Activated CD4-positive, alpha-beta T cell treated with anti-CD3 and anti-CD28 coated beads for 36 hours (primary cell): Measurements from ENCODE around the gene ABCA7. TPM values are rescaled to one million over a fixed set of nuclear protein-coding genes. Genes with fewer than 3 reads are reported as not detected.

Experiments used
- ATAC-seq: fragments of 200-7000 bp; cut with Tn5 transposase; one replicate; pipeline ENCODE4 v1.10.0; 2021; ENCODE audit warnings: mild to moderate bottlenecking, moderate library complexity
- CTCF ChIA-PET: fragments of 350-600 bp; sonication (Branson Sonifier 250); formaldehyde crosslinking; loops from one replicate; lab custom pipeline; 2021; ENCODE audit warnings: antibody characterized with exemption; lab: Charles Lee
- POLR2A ChIA-PET: fragments of 350-600 bp; sonication (Branson Sonifier 250); formaldehyde crosslinking; loops from one replicate; lab custom pipeline; 2021; ENCODE audit warnings: antibody characterized with exemption, inconsistent platforms; lab: Charles Lee
- DNase-seq: peaks from one replicate; pipeline ENCODE4 v3.0.0-alpha.2; 2020
- H3K27ac Mint-ChIP-seq: one replicate; pipeline ENCODE4 v1.8.0; 2021; ENCODE audit warnings: mixed read lengths
- H3K27me3 Mint-ChIP-seq: one replicate; pipeline ENCODE4 v1.8.0; 2021; ENCODE audit warnings: mixed read lengths
- H3K36me3 Mint-ChIP-seq: one replicate; pipeline ENCODE4 v1.8.0; 2021; ENCODE audit warnings: low read depth, mixed read lengths
- H3K4me1 Mint-ChIP-seq: one replicate; pipeline ENCODE4 v1.8.0; 2021; ENCODE audit warnings: mixed read lengths
- H3K4me3 Mint-ChIP-seq: one replicate; pipeline ENCODE4 v1.8.0; 2021; ENCODE audit warnings: mild to moderate bottlenecking, moderate library complexity, mixed read lengths
- H3K9me3 Mint-ChIP-seq: one replicate; pipeline ENCODE4 v1.8.0; 2021; ENCODE audit warnings: low read depth, mixed read lengths
- intact Hi-C, 2 experiments: fragments of 100-400 bp; cut with DNase I in 1 of 2; cut with micrococcal nuclease in 1 of 2; formaldehyde crosslinking; loops; one replicate each; pipeline versions ENCODE4 v1.14.2 to v1.15.1; 2022 to 2024; cut with DNase I, micrococcal nuclease
- total RNA-seq, 2 experiments: library from RNA; stranded (reverse); gene quantifications; one replicate each; pipeline ENCODE4 v1.2.3, GENCODE V29; 2021

ABCA7 gene
- total RNA-seq, 2 experiments from 2014 or later = 14.4 to 16.9 TPM

GRCh38 chr19:1076046-1076386, 36.1 kb downstream of the ABCA7 start:
- Mint-ChIP-seq H3K4me1 (peaks cover 71% of the 10 kb centered on the region), H3K27me3 (no peaks in the 10 kb centered on the region), H3K27ac (peak overlapping the region; percentile 84), H3K36me3 (peaks cover 69% of the 10 kb centered on the region), H3K9me3 (no peaks in the 10 kb centered on the region), H3K4me3 (peak overlapping the region; percentile 52)
- ChIA-PET CTCF (interaction anchor here (0.7 to 4.1 kb wide), 7 partner anchors 10 to 1014 kb away, joined by 3 to 26 read pairs (median 3); partner anchors contain the start of genes ARHGAP45 and RNU6-2), POLR2A (interaction anchor here (0.5 to 1.2 kb wide), 4 partner anchors 9 to 193 kb away, joined by 3 to 5 read pairs (median 4); partner anchors contain the start of genes ARHGAP45 and CIRBP)
- intact Hi-C loops = loop anchor here (2.0 kb wide), 3 partner anchors 19 to 173 kb away; partner anchors contain the start of genes MIDN (in 1 of the 2), POLR2E (in 1 of the 2), RNU6-2 (in 1 of the 2) and TMEM259 (in 1 of the 2)
- ATAC-seq (no peak), DNase-seq (no peak)

GRCh38 chr19:1076951-1077350, 37.0 kb downstream of the ABCA7 start:
- Mint-ChIP-seq H3K9me3 (no peaks in the 10 kb centered on the region), H3K4me3 (peak overlapping the region; percentile 71), H3K27me3 (no peaks in the 10 kb centered on the region), H3K27ac (peak overlapping the region; percentile 86), H3K4me1 (peaks cover 74% of the 10 kb centered on the region), H3K36me3 (peaks cover 72% of the 10 kb centered on the region)
- intact Hi-C loops = loop anchor here (1.0 to 2.0 kb wide), 10 partner anchors 9 to 172 kb away; partner anchors contain the start of genes RNU6-2 (in 2 of the 2), TMEM259 (in 2 of the 2), ARHGAP45 (in 1 of the 2) and MIDN (in 1 of the 2)
- DNase-seq (peak; percentile 97), ATAC-seq (peak; percentile 78)
- POLR2A ChIA-PET = interaction anchor here (0.7 to 1.2 kb wide), 3 partner anchors 9 to 192 kb away, joined by 4 to 5 read pairs (median 4); partner anchors contain the start of genes ARHGAP45 and CIRBP
- CTCF ChIA-PET = interaction anchor here (1.1 to 4.1 kb wide), 3 partner anchors 11 to 189 kb away, joined by 4 to 26 read pairs (median 6); partner anchors contain the start of gene ARHGAP45

GRCh38 chr19:1079566-1080111, 39.7 kb downstream of the ABCA7 start:
- intact Hi-C loops = no loop called here
- no peaks in the 10 kb centered on the region for H3K9me3 Mint-ChIP-seq

GRCh38 chr19:1080360-1081161, 40.7 kb downstream of the ABCA7 start:
- H3K4me3 Mint-ChIP-seq = no peak overlapping the region

More at GRCh38 chr19:1079566-1080111, 39.7 kb downstream of the ABCA7 start:
- peak overlapping the region; percentile 47 for H3K27ac Mint-ChIP-seq
- peak overlapping the region; percentile 41 for H3K4me3 Mint-ChIP-seq
- POLR2A ChIA-PET = interaction anchor here (1.0 to 1.8 kb wide), 4 partner anchors 12 to 172 kb away, joined by 3 to 8 read pairs (median 4); partner anchors contain the start of genes ARHGAP45 and RNU6-2
- CTCF ChIA-PET = interaction anchor here (0.5 to 2.1 kb wide), 3 partner anchors 13 to 216 kb away, joined by 3 to 9 read pairs (median 8); partner anchors contain the start of gene ARHGAP45
- peak; percentile 18 for ATAC-seq
- H3K36me3 Mint-ChIP-seq = peaks cover 68% of the 10 kb centered on the region
- peaks cover 65% of the 10 kb centered on the region for H3K4me1 Mint-ChIP-seq
- H3K27me3 Mint-ChIP-seq = no peaks in the 10 kb centered on the region
- peak; percentile 94 for DNase-seq

GRCh38 chr19:1081301-1082164, 41.6 kb downstream of the ABCA7 start:
- intact Hi-C loops = loop anchor here in 1 of 2 experiments (1.0 to 2.0 kb wide), 9 partner anchors 14 to 219 kb away; partner anchors contain the start of genes ARHGAP45, ATP5F1D, POLR2E and RNU6-2
- ChIA-PET POLR2A (interaction anchor here (0.5 to 1.8 kb wide), 8 partner anchors 9 to 175 kb away, joined by 3 to 8 read pairs (median 5); partner anchors contain the start of gene RNU6-2), CTCF (interaction anchor here (0.5 to 2.1 kb wide), 3 partner anchors 10 to 15 kb away, joined by 3 to 8 read pairs (median 4); partner anchors contain the start of gene ARHGAP45)
- no peaks in the 10 kb centered on the region for H3K9me3 Mint-ChIP-seq
- H3K4me1 Mint-ChIP-seq = peaks cover 64% of the 10 kb centered on the region
- no peak for DNase-seq
- H3K4me3 Mint-ChIP-seq = no peak overlapping the region
- peaks cover 66% of the 10 kb centered on the region for H3K36me3 Mint-ChIP-seq
- no peaks in the 10 kb centered on the region for H3K27me3 Mint-ChIP-seq
- no peak for ATAC-seq
- H3K27ac Mint-ChIP-seq = no peak overlapping the region

More at GRCh38 chr19:1080360-1081161, 40.7 kb downstream of the ABCA7 start:
- DNase-seq = no peak
- no peak for ATAC-seq
- Mint-ChIP-seq H3K36me3 (peaks cover 72% of the 10 kb centered on the region), H3K27ac (no peak overlapping the region), H3K27me3 (no peaks in the 10 kb centered on the region), H3K9me3 (no peaks in the 10 kb centered on the region), H3K4me1 (peaks cover 69% of the 10 kb centered on the region)
- intact Hi-C loops = no loop called here
- ChIA-PET CTCF (interaction anchor here (0.6 to 2.1 kb wide), 5 partner anchors 9 to 43 kb away, joined by 3 to 9 read pairs (median 4); partner anchors contain the start of gene ARHGAP45), POLR2A (interaction anchor here (0.5 to 1.8 kb wide), 7 partner anchors 10 to 176 kb away, joined by 3 to 8 read pairs (median 4); partner anchors contain the start of genes ARHGAP45 and RNU6-2)

- POLR2A ChIA-PET = interaction anchor here (0.5 to 1.4 kb wide), 6 partner anchors 8 to 434 kb away, joined by 3 to 7 read pairs (median 4); no protein-coding TSS in a partner anchor
- intact Hi-C loops = loop anchor here in 1 of 2 experiments (1.0 to 2.0 kb wide), 9 partner anchors 13 to 220 kb away; partner anchors contain the start of genes ARHGAP45, ATP5F1D, POLR2E and RNU6-2
- Mint-ChIP-seq H3K36me3 (peaks cover 64% of the 10 kb centered on the region), H3K27me3 (no peaks in the 10 kb centered on the region), H3K4me1 (peaks cover 60% of the 10 kb centered on the region), H3K27ac (no peak overlapping the region), H3K4me3 (no peak overlapping the region), H3K9me3 (no peaks in the 10 kb centered on the region)
- CTCF ChIA-PET = interaction anchor here (0.6 kb wide), 1 partner anchor 26 kb away, joined by 4 read pairs; no protein-coding TSS in a partner anchor
- DNase-seq = peak; percentile 96
- ATAC-seq = peak; percentile 71
Measured at GRCh38 chr19:1082165-1082927, 42.4 kb downstream of the ABCA7 start.

- DNase-seq (no peak), ATAC-seq (no peak)
- CTCF ChIA-PET = interaction anchor here (0.6 kb wide), 1 partner anchor 27 kb away, joined by 4 read pairs; no protein-coding TSS in a partner anchor
- intact Hi-C loops = loop anchor here in 1 of 2 experiments (1.0 to 2.0 kb wide), 9 partner anchors 12 to 221 kb away; partner anchors contain the start of genes ARHGAP45, ATP5F1D, POLR2E and RNU6-2
- Mint-ChIP-seq H3K4me3 (no peak overlapping the region), H3K36me3 (peaks cover 65% of the 10 kb centered on the region), H3K9me3 (no peaks in the 10 kb centered on the region), H3K4me1 (peaks cover 60% of the 10 kb centered on the region), H3K27me3 (no peaks in the 10 kb centered on the region), H3K27ac (no peak overlapping the region)
- POLR2A ChIA-PET = interaction anchor here (0.5 to 1.3 kb wide), 4 partner anchors 56 to 434 kb away, joined by 3 to 5 read pairs (median 4); no protein-coding TSS in a partner anchor
Measured at GRCh38 chr19:1082928-1083816, 43.3 kb downstream of the ABCA7 start.

- peaks cover 64% of the 10 kb centered on the region for H3K4me1 Mint-ChIP-seq
- H3K4me3 Mint-ChIP-seq = no peak overlapping the region
- intact Hi-C loops = no loop called here
- no peaks in the 10 kb centered on the region for H3K27me3 Mint-ChIP-seq
- no peak for ATAC-seq
- no peaks in the 10 kb centered on the region for H3K9me3 Mint-ChIP-seq
- ChIA-PET POLR2A (interaction anchor here (0.8 kb wide), 1 partner anchor 9 kb away, joined by 3 read pairs; no protein-coding TSS in a partner anchor), CTCF (interaction anchor here (0.6 kb wide), 1 partner anchor 74 kb away, joined by 3 read pairs; no protein-coding TSS in a partner anchor)
- H3K36me3 Mint-ChIP-seq = peaks cover 62% of the 10 kb centered on the region
- peak overlapping the region; percentile 44 for H3K27ac Mint-ChIP-seq
- no peak for DNase-seq
Measured at GRCh38 chr19:1084024-1084868, 44.3 kb downstream of the ABCA7 start.
